ENCODE data around the gene RPN1. TPM values are rescaled to one million over a fixed set of nuclear protein-coding genes. Genes with fewer than 3 reads are reported as not detected.
"Not testable (repeated sequence)": the region's sequence is repeated elsewhere in the genome, so short reads cannot be mapped to it uniquely, and the experiment has no call there.

Gene RPN1
- total RNA-seq, 3 donors from 2014 or later: 189 to 209 (median 195) TPM

DNA sequence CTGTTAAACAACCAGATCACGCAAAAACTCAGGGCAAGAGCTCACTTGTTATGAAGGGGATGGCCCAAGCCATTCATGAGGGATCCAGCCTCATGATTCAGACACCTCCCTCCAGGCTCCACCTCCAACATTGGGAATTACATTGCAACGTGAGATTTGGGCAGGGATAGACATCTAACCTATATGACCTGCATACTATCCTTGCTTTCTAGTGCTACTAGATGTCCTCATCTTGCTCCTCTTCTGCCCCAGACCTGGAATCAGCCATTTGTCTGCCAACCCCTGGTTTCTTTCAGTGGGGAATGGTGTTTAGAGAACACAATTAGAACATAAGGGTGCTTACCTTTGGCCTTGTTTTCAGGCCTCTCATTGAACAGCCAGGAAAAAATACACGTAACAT lies 63.2 kb downstream of the RPN1 start:
- no peaks in the 10 kb centered on the region for H3K9me3 Mint-ChIP-seq
- H3K4me3 Mint-ChIP-seq: no peak overlapping the region
- peaks cover 18% of the 10 kb centered on the region for H3K4me1 Mint-ChIP-seq (ENCODE audit: low read depth)
- ATAC-seq (no peak), DNase-seq (no peak)
- peaks cover 11% of the 10 kb centered on the region for H3K27me3 Mint-ChIP-seq (ENCODE audit: low read depth)
- no peaks in the 10 kb centered on the region for H3K36me3 Mint-ChIP-seq (ENCODE audit: insufficient read depth)

DNA sequence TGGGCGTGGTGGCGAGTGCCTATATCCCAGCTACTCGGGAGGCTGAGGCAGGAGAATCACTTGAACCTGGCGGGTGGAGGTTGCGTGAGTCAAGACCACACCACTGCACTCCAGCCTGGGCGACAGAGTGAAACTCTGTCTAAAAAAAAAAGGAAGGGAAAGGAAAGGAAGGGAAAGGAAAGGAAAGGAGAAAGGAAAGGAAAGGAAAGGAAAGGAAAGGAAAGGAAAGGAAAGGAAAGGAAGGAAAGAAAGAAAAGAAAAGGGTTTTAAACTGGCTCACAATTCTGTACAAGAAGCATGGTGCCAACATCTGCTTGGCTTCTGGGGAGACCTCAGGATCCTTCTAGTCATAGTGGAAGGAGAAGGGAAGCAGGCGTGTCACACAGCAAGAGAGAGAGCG lies 63.7 kb downstream of the RPN1 start:
- not testable (repeated sequence) for H3K9me3 Mint-ChIP-seq; DNase-seq; ATAC-seq; H3K36me3 Mint-ChIP-seq (ENCODE audit: insufficient read depth); H3K4me3 Mint-ChIP-seq
- H3K4me1 Mint-ChIP-seq (ENCODE audit: low read depth): peaks cover 15% of the 10 kb centered on the region
- H3K27me3 Mint-ChIP-seq (ENCODE audit: low read depth): peaks cover 13% of the 10 kb centered on the region

DNA sequence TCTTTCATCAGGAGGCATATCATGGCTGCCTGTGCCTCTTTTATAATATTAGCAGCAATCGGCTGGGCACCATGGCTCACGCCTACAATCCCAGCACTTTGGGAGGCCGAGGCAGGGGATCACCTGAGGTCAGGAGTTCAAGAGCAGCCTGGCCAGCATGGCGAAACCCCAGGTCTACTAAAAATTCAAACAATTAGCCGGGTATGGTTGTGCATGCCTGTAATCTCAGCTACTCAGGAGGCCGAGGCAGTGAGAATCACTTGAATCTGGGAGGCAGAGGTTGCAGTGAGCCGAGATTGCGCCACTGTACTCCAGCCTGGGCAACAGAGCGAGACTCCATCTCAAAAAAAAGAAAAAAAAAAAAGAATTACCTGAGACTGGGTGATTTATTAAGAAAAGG lies 64.2 kb downstream of the RPN1 start:
- Mint-ChIP-seq H3K27me3 (ENCODE audit: low read depth) (peaks cover 13% of the 10 kb centered on the region), H3K4me1 (ENCODE audit: low read depth) (peaks cover 12% of the 10 kb centered on the region)
- DNase-seq; H3K9me3 Mint-ChIP-seq; H3K4me3 Mint-ChIP-seq; H3K36me3 Mint-ChIP-seq (ENCODE audit: insufficient read depth); ATAC-seq: not testable (repeated sequence)

DNA sequence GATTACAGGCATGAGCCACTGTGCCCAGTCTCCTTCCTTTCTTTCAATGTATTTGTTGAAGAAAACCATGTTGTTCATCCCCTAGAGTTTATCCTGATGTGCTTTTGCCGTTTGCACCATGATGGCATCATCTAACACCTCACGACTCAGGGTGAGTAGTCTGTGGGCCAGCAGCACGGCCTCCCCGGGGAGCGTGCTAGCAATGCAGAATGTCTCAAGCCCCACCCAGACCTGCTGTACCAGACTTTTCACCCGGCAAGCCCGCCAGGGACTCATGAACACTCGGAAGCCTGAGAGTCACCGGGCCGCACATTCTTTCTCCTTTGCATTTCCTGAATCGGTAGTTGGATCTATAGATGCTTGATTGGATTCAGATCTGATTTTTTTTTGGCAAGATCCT lies 64.6 kb downstream of the RPN1 start:
- Mint-ChIP-seq H3K27me3 (ENCODE audit: low read depth) (peaks cover 13% of the 10 kb centered on the region), H3K4me1 (ENCODE audit: low read depth) (peaks cover 12% of the 10 kb centered on the region), H3K4me3 (no peak overlapping the region), H3K36me3 (ENCODE audit: insufficient read depth) (no peaks in the 10 kb centered on the region), H3K9me3 (no peaks in the 10 kb centered on the region)
- no peak for ATAC-seq
- DNase-seq: no peak

DNA sequence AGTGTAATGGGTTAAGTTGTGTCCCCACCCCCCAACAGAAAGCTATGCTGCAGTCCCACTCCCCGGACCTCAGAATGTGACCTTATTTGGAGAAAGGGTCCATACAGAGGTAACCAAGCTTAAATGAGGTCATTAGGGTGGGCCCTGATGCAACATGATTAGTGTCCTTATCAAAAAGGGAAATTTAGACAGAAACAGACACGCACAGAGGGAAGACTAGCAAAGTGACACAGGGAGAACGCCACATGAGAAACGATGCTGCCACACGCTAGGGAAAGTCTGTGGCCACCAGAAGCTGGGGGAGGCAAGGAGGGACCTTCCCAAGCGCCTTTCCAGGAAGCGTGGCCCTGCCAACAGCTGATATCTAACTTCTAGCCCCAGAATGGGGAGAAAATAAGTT lies 65.4 kb downstream of the RPN1 start:
- Mint-ChIP-seq H3K27me3 (ENCODE audit: low read depth) (peaks cover 13% of the 10 kb centered on the region), H3K4me3 (no peak overlapping the region), H3K36me3 (ENCODE audit: insufficient read depth) (no peaks in the 10 kb centered on the region), H3K9me3 (no peaks in the 10 kb centered on the region), H3K4me1 (ENCODE audit: low read depth) (peaks cover 12% of the 10 kb centered on the region)
- no peak for ATAC-seq
- DNase-seq: no peak

DNA sequence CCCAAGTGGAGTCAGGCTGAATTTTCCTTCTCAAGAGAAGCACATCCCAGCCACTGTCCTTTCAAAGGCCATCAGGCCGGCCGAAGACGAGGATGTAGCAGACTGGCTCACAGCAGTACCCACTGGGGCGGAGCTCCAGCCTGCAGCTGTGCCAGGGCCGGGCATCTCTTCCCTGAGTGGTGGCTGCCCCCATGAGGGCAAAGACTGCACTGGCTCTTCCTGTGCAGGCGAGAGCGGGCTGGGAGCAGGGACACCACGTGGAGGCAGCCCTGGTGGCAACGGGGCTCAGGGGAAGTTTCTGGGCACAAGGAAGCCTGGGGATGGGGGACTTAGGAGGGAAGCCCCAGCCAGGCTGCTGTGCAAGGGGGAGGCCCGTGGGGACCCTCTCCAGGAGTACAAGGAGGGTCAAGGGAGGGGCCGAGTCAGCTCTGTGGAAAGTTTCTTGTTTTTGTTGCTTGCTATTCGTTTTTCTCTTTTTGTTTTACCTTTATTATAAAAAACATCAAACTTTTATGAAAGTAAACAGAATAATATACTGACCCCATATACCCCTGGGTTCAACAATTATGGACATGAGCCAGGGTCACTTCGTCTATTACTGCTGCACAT lies 66.1 kb downstream of the RPN1 start:
- Mint-ChIP-seq H3K9me3 (no peaks in the 10 kb centered on the region), H3K36me3 (ENCODE audit: insufficient read depth) (no peaks in the 10 kb centered on the region), H3K27me3 (ENCODE audit: low read depth) (peaks cover 13% of the 10 kb centered on the region), H3K4me3 (no peak overlapping the region), H3K4me1 (ENCODE audit: low read depth) (peaks cover 12% of the 10 kb centered on the region)
- DNase-seq: no peak
- ATAC-seq: peak; percentile 74 to 79

DNA sequence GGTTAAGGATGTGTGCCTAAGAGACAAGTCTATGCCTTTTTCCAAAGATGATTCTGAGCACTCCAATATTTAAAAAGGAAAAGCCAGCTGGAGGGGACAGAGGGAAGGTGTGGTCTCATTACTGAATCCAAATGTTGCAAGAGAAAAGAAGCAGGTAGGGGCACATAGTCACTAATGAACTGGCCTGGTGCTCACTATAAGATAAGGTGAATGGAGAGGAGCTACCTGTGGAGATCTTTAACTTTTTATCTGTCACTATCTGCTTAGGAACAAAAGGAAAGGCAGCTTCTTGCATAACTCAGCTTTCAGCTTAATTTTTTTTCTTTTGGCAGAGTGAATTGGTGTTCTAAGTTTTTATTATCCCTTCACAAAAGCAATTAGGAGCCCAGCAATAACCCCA lies 69.1 kb downstream of the RPN1 start:
- H3K4me3 Mint-ChIP-seq: no peak overlapping the region
- peaks cover 14% of the 10 kb centered on the region for H3K27me3 Mint-ChIP-seq (ENCODE audit: low read depth)
- no peaks in the 10 kb centered on the region for H3K9me3 Mint-ChIP-seq
- DNase-seq (no peak), ATAC-seq (no peak)
- no peaks in the 10 kb centered on the region for H3K36me3 Mint-ChIP-seq (ENCODE audit: insufficient read depth)
- no peaks in the 10 kb centered on the region for H3K4me1 Mint-ChIP-seq (ENCODE audit: low read depth)

DNA sequence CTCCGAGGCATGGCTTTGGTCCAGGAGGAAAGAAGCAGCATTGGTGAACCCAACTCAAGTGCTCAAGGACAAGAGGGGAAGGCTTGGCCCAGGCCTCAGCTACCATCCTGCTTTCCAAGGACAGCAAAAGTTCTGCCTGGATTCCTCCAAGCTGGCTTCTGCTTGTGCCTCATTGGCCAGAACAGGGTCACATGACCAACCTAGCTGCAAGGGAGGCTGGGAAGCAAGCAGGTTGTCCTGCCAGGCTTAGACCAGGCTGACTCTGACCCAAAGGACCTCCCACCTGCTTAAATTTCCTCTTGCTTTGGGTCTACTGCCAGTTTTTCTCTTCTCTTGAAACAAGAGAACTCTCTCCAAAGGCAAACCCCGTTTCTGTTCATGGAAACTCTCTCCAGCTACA lies 70.7 kb downstream of the RPN1 start:
- H3K36me3 Mint-ChIP-seq (ENCODE audit: insufficient read depth): no peaks in the 10 kb centered on the region
- no peak for DNase-seq

DNA sequence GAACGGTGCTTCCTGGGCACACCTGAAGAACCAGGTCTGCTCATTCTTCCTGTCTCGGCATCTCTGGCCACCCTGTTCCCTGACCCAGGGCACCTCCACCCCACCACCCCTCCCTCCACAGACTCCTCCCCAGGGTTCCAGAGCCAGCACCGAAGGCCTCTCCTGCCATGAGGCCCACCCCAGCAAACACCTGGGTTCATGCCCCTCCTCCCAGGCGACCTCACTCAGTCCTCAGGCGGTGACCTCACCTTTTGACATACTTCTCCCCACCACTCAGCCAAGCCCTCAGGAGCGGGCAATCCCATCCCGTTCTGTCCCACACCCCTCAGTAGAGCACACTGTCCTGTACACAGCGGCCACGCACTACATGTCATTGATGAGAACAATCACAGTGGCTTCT lies 72.3 kb downstream of the RPN1 start:
- Mint-ChIP-seq H3K36me3 (ENCODE audit: insufficient read depth) (no peaks in the 10 kb centered on the region), H3K9me3 (no peaks in the 10 kb centered on the region), H3K27me3 (ENCODE audit: low read depth) (peaks cover 26% of the 10 kb centered on the region), H3K4me1 (ENCODE audit: low read depth) (peaks cover 7% of the 10 kb centered on the region), H3K4me3 (no peak overlapping the region)
- DNase-seq (no peak), ATAC-seq (no peak)

More for the DNA sequence above, 70.7 kb downstream of the RPN1 start:
- H3K27me3 Mint-ChIP-seq (ENCODE audit: low read depth): peaks cover 25% of the 10 kb centered on the region
- ATAC-seq: no peak
- H3K4me3 Mint-ChIP-seq: no peak overlapping the region
- no peaks in the 10 kb centered on the region for H3K9me3 Mint-ChIP-seq
- no peaks in the 10 kb centered on the region for H3K4me1 Mint-ChIP-seq (ENCODE audit: low read depth)

DNA sequence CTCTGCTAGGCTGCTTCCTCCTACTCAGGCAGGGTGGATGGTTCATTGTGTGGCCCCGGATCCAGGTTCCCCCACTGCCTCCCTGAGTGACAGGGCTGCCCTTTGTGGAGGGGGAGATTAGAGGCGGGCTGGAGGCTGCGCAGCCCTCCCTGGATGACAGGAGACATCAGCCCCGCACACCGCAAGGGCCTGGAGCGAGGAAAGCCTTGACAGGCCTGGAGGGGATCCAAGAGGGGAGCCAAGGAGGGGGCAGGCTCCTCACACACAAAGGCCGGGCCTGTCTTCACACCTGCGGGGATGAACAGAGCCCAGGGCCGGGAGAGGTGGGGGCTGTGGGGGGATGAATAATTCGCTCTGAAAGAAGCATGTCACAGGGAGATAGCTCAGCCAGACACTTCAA lies 72.9 kb downstream of the RPN1 start:
- DNase-seq (no peak), ATAC-seq (no peak)
- Mint-ChIP-seq H3K9me3 (no peaks in the 10 kb centered on the region), H3K4me3 (no peak overlapping the region), H3K27me3 (ENCODE audit: low read depth) (peaks cover 25% of the 10 kb centered on the region), H3K4me1 (ENCODE audit: low read depth) (peaks cover 13% of the 10 kb centered on the region), H3K36me3 (ENCODE audit: insufficient read depth) (no peaks in the 10 kb centered on the region)

DNA sequence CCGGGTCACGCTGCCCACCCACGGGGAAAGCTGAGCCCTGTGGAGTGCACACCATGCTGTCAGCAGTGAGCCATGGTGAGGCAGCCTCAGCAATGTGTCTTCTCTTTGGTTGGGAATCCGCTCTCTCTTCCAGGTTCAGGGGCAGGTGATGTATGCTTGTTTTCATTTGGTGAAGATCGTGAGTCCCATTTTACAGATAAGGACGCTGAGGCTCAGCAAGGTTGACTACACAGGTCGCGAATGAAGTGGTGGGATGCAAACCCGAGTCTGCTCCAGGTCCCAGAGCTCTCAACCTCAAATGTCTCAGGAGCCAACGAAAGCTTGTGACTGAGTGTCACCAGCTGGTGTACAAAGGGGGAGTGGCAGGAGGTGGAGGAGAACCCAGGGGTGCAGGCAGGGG lies 74.3 kb downstream of the RPN1 start:
- H3K9me3 Mint-ChIP-seq: no peaks in the 10 kb centered on the region
- peaks cover 22% of the 10 kb centered on the region for H3K27me3 Mint-ChIP-seq (ENCODE audit: low read depth)
- DNase-seq: no peak
- no peak for ATAC-seq
- H3K36me3 Mint-ChIP-seq (ENCODE audit: insufficient read depth): no peaks in the 10 kb centered on the region
- no peak overlapping the region for H3K4me3 Mint-ChIP-seq
- peaks cover 18% of the 10 kb centered on the region for H3K4me1 Mint-ChIP-seq (ENCODE audit: low read depth)

DNA sequence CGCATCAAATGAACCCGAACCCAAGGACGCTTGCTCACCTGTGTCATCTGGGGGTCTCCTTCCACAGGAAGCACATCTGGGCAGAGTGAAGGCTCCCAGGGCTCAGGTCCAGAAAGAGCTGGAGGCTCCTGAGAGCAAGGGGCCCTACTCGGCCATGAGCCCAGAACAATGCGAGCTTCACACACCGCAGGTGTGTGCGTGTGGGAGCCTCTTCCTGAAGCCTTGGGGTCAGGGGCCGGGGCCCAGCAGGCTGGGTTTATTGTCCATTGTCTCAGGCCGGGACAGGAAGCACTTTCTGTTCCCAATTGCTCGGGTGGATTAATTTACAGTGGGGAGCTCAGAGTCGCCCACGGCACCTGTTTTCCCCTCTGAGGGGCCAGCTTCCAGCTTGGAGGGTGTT lies 74.8 kb downstream of the RPN1 start:
- Mint-ChIP-seq H3K4me3 (no peak overlapping the region), H3K9me3 (no peaks in the 10 kb centered on the region), H3K27me3 (ENCODE audit: low read depth) (peaks cover 22% of the 10 kb centered on the region), H3K4me1 (ENCODE audit: low read depth) (peaks cover 18% of the 10 kb centered on the region), H3K36me3 (ENCODE audit: insufficient read depth) (no peaks in the 10 kb centered on the region)
- ATAC-seq (no peak), DNase-seq (no peak)

DNA sequence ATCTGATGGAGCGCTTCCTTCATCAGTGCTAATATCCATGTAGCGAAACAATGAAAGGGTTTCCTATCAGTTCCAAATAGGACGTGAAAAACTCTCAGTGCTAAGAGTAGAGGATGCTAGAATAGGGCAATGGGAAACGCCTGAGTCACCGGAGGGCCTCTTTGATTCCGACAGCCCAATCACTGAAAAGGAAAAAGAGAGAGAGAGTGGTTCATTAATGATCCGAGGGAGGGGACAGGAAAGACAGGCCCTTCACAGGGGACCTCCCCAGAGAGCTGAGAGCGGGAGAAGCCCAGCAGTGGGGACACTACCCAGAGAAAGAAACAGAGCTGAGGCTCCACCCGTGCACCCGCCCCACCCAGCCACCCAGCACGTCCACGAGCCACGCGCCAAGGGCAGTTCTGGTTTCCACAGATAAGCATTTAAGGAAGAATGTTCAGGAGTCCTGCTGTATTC lies 76.9 kb downstream of the RPN1 start:
- H3K27me3 Mint-ChIP-seq (ENCODE audit: low read depth): peaks cover 22% of the 10 kb centered on the region
- no peaks in the 10 kb centered on the region for H3K36me3 Mint-ChIP-seq (ENCODE audit: insufficient read depth)
- DNase-seq: no peak
- H3K4me3 Mint-ChIP-seq: no peak overlapping the region
- no peaks in the 10 kb centered on the region for H3K9me3 Mint-ChIP-seq
- no peak for ATAC-seq
- H3K4me1 Mint-ChIP-seq (ENCODE audit: low read depth): peaks cover 18% of the 10 kb centered on the region

DNA sequence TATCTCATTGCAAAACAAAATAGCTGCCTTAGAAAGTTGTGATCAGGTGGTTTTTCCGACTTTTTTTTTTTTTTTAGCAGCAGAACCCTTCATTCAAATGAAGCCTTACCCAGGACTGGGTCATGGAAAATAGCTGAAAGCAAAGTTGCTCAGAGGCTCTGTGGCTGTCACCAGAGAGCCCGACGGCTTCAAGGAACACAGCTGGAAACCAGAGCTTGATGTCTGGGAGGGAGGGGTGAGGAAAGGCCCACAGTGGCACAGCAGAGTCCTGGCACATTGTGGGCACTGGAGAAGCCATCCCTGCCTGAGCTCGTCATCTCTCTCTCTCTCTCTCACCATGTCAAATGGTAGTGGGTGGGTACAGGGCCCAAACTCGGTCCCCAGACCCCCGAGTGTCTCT lies 77.5 kb downstream of the RPN1 start:
- DNase-seq: no peak
- H3K9me3 Mint-ChIP-seq: no peaks in the 10 kb centered on the region
- H3K27me3 Mint-ChIP-seq (ENCODE audit: low read depth): peaks cover 25% of the 10 kb centered on the region
- H3K4me1 Mint-ChIP-seq (ENCODE audit: low read depth): peaks cover 18% of the 10 kb centered on the region
- ATAC-seq: peak; percentile 22 to 29
- no peak overlapping the region for H3K4me3 Mint-ChIP-seq
- H3K36me3 Mint-ChIP-seq (ENCODE audit: insufficient read depth): no peaks in the 10 kb centered on the region

DNA sequence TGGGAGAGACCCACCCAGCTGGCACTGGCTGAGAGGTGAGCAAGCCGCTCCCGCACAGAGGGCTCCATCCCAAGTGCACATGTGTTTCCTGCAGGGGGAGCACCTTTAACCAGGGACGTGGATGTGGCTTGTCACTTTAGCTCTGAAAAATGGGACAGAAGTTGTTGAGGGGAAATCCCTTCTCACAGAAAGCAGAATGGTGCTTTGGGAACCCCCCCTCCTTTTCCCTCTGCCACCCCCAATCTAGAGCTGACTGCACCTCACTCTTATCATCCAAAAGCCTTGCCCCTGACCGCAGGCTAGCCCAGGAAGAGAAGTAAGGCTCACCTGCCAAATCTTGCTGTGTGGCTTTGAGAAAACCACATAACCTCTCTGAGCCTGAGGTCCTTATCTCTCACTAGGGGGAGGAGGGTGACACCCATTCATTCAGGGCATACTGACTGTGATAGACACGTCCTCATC lies 77.9 kb downstream of the RPN1 start:
- Mint-ChIP-seq H3K4me1 (ENCODE audit: low read depth) (peaks cover 18% of the 10 kb centered on the region), H3K36me3 (ENCODE audit: insufficient read depth) (no peaks in the 10 kb centered on the region), H3K27me3 (ENCODE audit: low read depth) (peaks cover 25% of the 10 kb centered on the region), H3K4me3 (no peak overlapping the region), H3K9me3 (no peaks in the 10 kb centered on the region)
- no peak for DNase-seq
- ATAC-seq: peak; percentile 69 to 71

Data from activated T-cell treated with anti-CD3 and anti-CD28 coated beads, Interleukin-2, amount 50 U/mL, for 4 hours (primary cell).